WERI-Rb-1 (cell line): Measurements from ENCODE around the gene NUP188.

Experiments used
- DNase-seq: peaks from one replicate; pipeline ENCODE4 v3.0.0-alpha.2; 2020
- H3K27ac ChIP-seq: fragments of 250-450 bp; sonication (Bioruptor Pico); 2 replicates; pipeline ENCODE4 v1.5.1; 2020; ENCODE audit warnings: mild to moderate bottlenecking, moderate library complexity
- H3K27me3 ChIP-seq: fragments of 250-450 bp; sonication (Bioruptor Pico); 2 replicates; pipeline ENCODE4 v1.5.1; 2021; ENCODE audit warnings: mild to moderate bottlenecking, low read depth, moderate library complexity; ENCODE audit not compliant: insufficient read depth, severe bottlenecking
- H3K36me3 ChIP-seq: fragments of 250-450 bp; sonication (Bioruptor Pico); 2 replicates; pipeline ENCODE4 v1.5.1; 2020; ENCODE audit warnings: mild to moderate bottlenecking, moderate library complexity
- H3K4me3 ChIP-seq: 2 replicates; pipeline ENCODE4 v1.5.1; 2011; ENCODE audit warnings: low read depth, mild to moderate bottlenecking, control low read depth, low read length
- H3K9me3 ChIP-seq: fragments of 250-450 bp; sonication (Bioruptor Pico); 2 replicates; pipeline ENCODE4 v1.5.1; 2021; ENCODE audit warnings: mild to moderate bottlenecking, moderate library complexity; ENCODE audit not compliant: severe bottlenecking
- CTCF ChIP-seq: IDR thresholded peaks from 2 replicates; pipeline ENCODE4 v1.5.1; 2011; ENCODE audit warnings: low read depth, mild to moderate bottlenecking, control low read depth, inconsistent platforms, low read length

NUP188 gene

GRCh38 chr9:128947527-128948301 lies at the start of gene NUP188, which contains the start of gene DOLK:
Gene NUP188 (plus strand): TSS chr9:128947699. CDS start chr9:128947720, 21 bp downstream.
Gene DOLK (minus strand): TSS chr9:128947603. CDS start chr9:128947303, 300 bp downstream.
- DNase-seq = peak; percentile 98
- peak within 1 kb of the TSS; percentile 94 for H3K27ac ChIP-seq
- no peaks in the 10 kb centered on the region for H3K27me3 ChIP-seq
- no peak for TF ChIP-seq CTCF
- H3K36me3 ChIP-seq = peaks cover 58% of the 10 kb centered on the region
- H3K9me3 ChIP-seq = no peaks in the 10 kb centered on the region
- peak within 1 kb of the TSS; percentile 69 for H3K4me3 ChIP-seq

- H3K36me3 ChIP-seq = peaks cover 46% of the 10 kb centered on the region
- no peak overlapping the region for H3K27ac ChIP-seq
Observed at GRCh38 chr9:128898382-128898781, 49.1 kb upstream of the NUP188 start.

GRCh38 chr9:128898845-128899565 lies 48.5 kb upstream of the NUP188 start:
- H3K9me3 ChIP-seq = no peaks in the 10 kb centered on the region
- H3K27ac ChIP-seq = no peak overlapping the region
- H3K4me3 ChIP-seq = no peak overlapping the region
- H3K27me3 ChIP-seq = no peaks in the 10 kb centered on the region
- H3K36me3 ChIP-seq = peaks cover 41% of the 10 kb centered on the region
- no peak for TF ChIP-seq CTCF
- DNase-seq = no peak

More at GRCh38 chr9:128898382-128898781, 49.1 kb upstream of the NUP188 start:
- Histone ChIP-seq H3K4me3 (no peak overlapping the region), H3K27me3 (no peaks in the 10 kb centered on the region), H3K9me3 (no peaks in the 10 kb centered on the region)
- no peak for TF ChIP-seq CTCF
- no peak for DNase-seq

DNA sequence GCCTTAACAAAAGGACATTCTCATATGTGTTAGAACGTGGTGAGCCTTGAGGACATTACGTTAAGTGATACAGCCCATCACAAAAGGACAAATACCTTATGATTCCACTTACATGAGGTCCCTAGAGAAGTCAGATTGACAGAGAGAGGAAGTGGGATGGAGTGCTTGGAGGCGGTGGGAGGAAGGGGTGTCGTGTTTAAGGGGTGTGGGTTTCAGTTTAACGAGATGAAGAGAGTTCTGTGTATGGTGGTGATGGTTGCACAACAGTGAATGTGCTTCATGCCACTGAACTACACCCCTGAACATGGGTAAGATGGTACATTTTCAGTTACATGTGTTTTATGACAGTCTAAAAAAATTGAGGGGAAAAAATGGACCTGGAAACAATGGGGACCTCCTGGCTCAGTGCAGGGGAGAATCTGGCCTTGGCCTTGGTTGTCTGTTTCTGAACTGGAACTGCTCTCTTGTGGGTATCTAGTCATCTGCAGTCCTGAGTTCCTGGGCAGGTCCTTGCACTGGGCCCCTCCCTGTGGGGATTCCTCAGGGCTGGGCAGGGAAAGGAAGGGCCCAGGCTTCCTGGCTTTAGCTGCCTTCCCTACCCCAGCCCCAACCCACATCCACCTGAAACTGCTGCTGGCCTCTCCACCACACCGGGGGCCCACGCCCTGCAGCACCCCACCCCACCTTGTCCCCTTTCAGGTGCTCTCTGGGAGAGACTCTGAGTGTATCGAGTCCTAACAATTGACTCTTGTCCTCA lies 47.8 kb upstream of the NUP188 start:
- H3K4me3 ChIP-seq = no peak overlapping the region
- peak overlapping the region; percentile 25; the same call in 1 of the 2 replicates for H3K27ac ChIP-seq

More for the DNA sequence above, 47.8 kb upstream of the NUP188 start:
- no peaks in the 10 kb centered on the region for H3K27me3 ChIP-seq
- TF ChIP-seq CTCF = no peak
- DNase-seq = no peak
- no peaks in the 10 kb centered on the region for H3K9me3 ChIP-seq
- H3K36me3 ChIP-seq = peaks cover 41% of the 10 kb centered on the region
